Left ventricle myocardium inferior (tissue), 1 donor: Measurements from ENCODE around the gene GDF10. TPM values are rescaled to one million over a fixed set of nuclear protein-coding genes. Genes with fewer than 3 reads are reported as not detected.

Source experiments
- DNase-seq: peaks from one replicate; pipeline ENCODE4 v3.0.0-alpha.2; 2020
- H3K27ac ChIP-seq: fragments of 200-600 bp; replicated peaks from 2 replicates; pipeline ENCODE4 v1.8.0; 2021
- H3K27me3 ChIP-seq: fragments of 200-600 bp; 2 replicates; pipeline ENCODE4 v1.8.0; 2021; ENCODE audit warnings: low read depth
- H3K36me3 ChIP-seq: fragments of 200-600 bp; 2 replicates; pipeline ENCODE4 v1.8.0; 2021
- H3K4me1 ChIP-seq: fragments of 200-600 bp; 2 replicates; pipeline ENCODE4 v1.8.0; 2021
- H3K4me3 ChIP-seq: fragments of 200-600 bp; 2 replicates; pipeline ENCODE4 v1.8.0; 2021; ENCODE audit warnings: mild to moderate bottlenecking, moderate library complexity
- H3K9me3 ChIP-seq: fragments of 200-600 bp; replicated peaks from 2 replicates; pipeline ENCODE4 v1.8.0; 2021
- CTCF ChIP-seq: fragments of 200-600 bp; IDR thresholded peaks from 2 replicates; pipeline ENCODE4 v1.8.0; 2021; ENCODE audit warnings: antibody characterized with exemption, mild to moderate bottlenecking, borderline replicate concordance
- intact Hi-C: fragments of 100-400 bp; cut with micrococcal nuclease; formaldehyde crosslinking; loops from one replicate; pipeline ENCODE4 v1.11.0; 2022
- total RNA-seq: library from RNA; stranded (reverse); fragmentation: NEBNext Ultra II Directional; extraction: Animal tissue kit (Norgen Biotek cat#: 25700); gene quantifications from one replicate; pipeline ENCODE4 v1.2.1, GENCODE V29; 2021
- donor health status: DM: no; HTN: yes; CAD: no; lungs with severe emphysema.

Gene GDF10
- total RNA-seq, 1 donor from 2014 or later = 0.22 TPM

- intact Hi-C loops = no loop called here
- no peaks in the 10 kb centered on the region for H3K27me3 ChIP-seq
- no peak overlapping the region for H3K27ac ChIP-seq
- no peaks in the 10 kb centered on the region for H3K36me3 ChIP-seq
- no peak overlapping the region for H3K4me3 ChIP-seq
- H3K4me1 ChIP-seq = peaks cover 10% of the 10 kb centered on the region
- H3K9me3 ChIP-seq = no peaks in the 10 kb centered on the region
- TF ChIP-seq CTCF = no peak
- no peak for DNase-seq
Observed at GRCh38 chr10:47359626-47360418, 59.8 kb downstream of the GDF10 start.

GRCh38 chr10:47360419-47361040 is 60.5 kb downstream of the GDF10 start:
- no peak for DNase-seq
- Histone ChIP-seq H3K4me3 (no peak overlapping the region), H3K36me3 (no peaks in the 10 kb centered on the region), H3K27me3 (no peaks in the 10 kb centered on the region), H3K4me1 (peaks cover 10% of the 10 kb centered on the region), H3K27ac (no peak overlapping the region), H3K9me3 (no peaks in the 10 kb centered on the region)
- TF ChIP-seq CTCF = no peak
- intact Hi-C loops = no loop called here

- no peak overlapping the region for H3K4me3 ChIP-seq
- DNase-seq = no peak
- H3K4me1 ChIP-seq = peaks cover 10% of the 10 kb centered on the region
- H3K27me3 ChIP-seq = no peaks in the 10 kb centered on the region
- no peaks in the 10 kb centered on the region for H3K9me3 ChIP-seq
- H3K36me3 ChIP-seq = no peaks in the 10 kb centered on the region
- TF ChIP-seq CTCF = peak; percentile 69
- intact Hi-C loops = no loop called here
- no peak overlapping the region for H3K27ac ChIP-seq
Observed at GRCh38 chr10:47361293-47361692, 61.3 kb downstream of the GDF10 start.

GRCh38 chr10:47362199-47362598 is 62.2 kb downstream of the GDF10 start:
- DNase-seq = no peak
- H3K9me3 ChIP-seq = no peaks in the 10 kb centered on the region
- TF ChIP-seq CTCF = no peak
- H3K36me3 ChIP-seq = no peaks in the 10 kb centered on the region
- no peaks in the 10 kb centered on the region for H3K27me3 ChIP-seq
- intact Hi-C loops = no loop called here
- no peak overlapping the region for H3K4me3 ChIP-seq
- no peak overlapping the region for H3K27ac ChIP-seq
- H3K4me1 ChIP-seq = peaks cover 10% of the 10 kb centered on the region

Other genes starting within 250 kb of the GDF10 start
- not detected for gene GDF2, start 22.3 kb downstream of the GDF10 start, total RNA-seq
- gene RBP3, start 48.2 kb downstream of the GDF10 start, total RNA-seq = not detected
- gene ZNF488, start 84.1 kb downstream of the GDF10 start, total RNA-seq = 0.05 TPM
- not detected for gene ANXA8, start 183.9 kb downstream of the GDF10 start, total RNA-seq
- not detected for gene FAM25G, start 191.5 kb downstream of the GDF10 start, total RNA-seq
- gene AGAP9, start 223.4 kb downstream of the GDF10 start, total RNA-seq = 1.6 TPM